GM18858 (cell line): ENCODE measurements around the gene UGT1A6.

Experiments used
- ATAC-seq: cut with Tn5 transposase; IDR thresholded peaks from one replicate; pipeline ENCODE4 v1.9.1; 2021; ENCODE audit not compliant: unreplicated experiment

UGT1A6 gene

DNA sequence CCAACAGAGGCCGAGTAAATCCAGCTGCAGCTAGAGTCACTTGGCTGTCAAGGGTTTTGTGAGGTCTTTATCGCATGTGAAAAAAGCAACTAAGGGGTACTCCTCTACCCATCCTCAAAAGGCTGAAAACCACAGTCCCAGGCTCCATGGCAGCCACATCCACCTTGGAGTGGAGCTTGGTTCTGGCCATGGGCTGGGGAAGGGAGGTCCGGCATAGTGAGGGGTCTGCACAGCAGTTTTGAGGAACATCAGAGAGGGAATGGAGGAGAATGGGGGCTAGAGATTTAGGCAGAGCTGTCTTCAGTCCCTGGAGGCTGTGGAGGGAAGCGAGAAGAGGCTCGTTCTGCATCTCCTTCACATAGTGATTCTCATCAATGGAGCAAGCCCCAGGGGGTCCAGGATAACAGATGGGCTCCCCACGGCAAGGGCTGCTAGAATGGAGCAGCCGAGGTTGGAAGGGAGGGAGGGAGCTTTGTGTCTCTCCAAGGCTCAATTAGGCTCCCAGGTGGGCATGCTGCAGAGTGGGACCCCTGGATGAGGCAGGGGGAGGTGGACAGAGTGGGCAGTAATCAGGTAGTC is 106.5 kb downstream of the UGT1A6 start:
- ATAC-seq, result no peak

DNA sequence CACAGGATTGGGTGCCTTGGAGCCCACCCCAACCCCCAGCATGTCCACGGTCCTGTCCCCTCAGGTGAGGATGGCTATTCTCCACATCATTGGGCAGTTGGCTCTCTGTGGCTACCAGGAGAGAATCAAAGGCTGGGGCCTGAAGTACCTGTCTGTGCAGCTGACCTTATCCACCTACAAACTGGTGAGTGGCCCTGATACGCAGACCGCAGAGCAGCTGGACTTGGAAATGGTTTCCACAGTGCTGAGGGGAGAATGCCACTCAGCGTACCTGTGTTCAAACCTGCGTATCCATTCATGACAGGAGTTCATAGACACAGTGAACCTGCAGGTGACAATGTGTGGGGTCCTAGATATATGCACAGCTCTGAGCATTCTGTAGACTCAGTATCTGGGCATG is 107.0 kb downstream of the UGT1A6 start:
- no peak for ATAC-seq

- ATAC-seq, result no peak
Measured at GRCh38 chr2:233800208-233800607, 107.5 kb downstream of the UGT1A6 start.

DNA sequence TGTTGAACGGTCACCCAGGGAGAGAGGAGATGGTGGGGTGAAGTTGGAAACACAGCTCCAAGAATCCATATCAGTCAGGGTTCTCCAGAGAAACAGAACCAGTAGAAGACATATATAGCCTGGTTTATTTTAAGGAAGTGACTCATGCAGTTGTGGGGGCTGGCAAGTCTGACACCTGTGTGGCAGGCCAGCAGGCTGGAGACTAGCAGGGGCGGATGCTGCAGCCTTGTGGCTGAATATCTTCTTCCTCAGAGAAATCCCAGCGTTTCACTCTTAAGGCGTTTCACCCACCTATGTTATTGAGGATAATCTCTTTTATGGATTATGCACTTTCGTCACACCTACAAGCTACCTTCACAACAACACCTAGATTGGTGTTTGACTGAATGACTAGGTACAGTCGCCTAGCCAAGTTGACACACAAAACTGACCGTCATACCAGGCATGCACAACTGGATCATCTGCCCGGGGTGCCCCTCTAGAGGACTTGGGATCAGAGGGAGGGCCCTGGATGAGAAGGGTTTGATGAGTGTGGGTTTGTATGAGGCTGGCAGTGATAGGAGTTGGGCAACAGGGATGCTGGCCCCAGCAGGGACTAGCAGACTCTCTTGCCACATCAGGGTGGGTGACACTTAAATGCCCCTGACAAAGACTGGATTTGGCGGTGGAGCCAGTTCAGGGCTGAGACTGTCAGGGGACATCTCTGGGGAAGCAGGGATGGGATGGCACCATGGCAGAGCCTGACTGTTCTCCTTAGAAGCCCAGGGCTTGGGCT is 108.9 kb downstream of the UGT1A6 start:
- no peak for ATAC-seq

GRCh38 chr2:233802132-233802815 is 109.6 kb downstream of the UGT1A6 start:
- no peak for ATAC-seq

GRCh38 chr2:233803292-233803911 is 110.7 kb downstream of the UGT1A6 start:
- ATAC-seq, result no peak

GRCh38 chr2:233803994-233804393 is 111.3 kb downstream of the UGT1A6 start:
- no peak for ATAC-seq

GRCh38 chr2:233807215-233807865 is 114.7 kb downstream of the UGT1A6 start:
- no peak for ATAC-seq

DNA sequence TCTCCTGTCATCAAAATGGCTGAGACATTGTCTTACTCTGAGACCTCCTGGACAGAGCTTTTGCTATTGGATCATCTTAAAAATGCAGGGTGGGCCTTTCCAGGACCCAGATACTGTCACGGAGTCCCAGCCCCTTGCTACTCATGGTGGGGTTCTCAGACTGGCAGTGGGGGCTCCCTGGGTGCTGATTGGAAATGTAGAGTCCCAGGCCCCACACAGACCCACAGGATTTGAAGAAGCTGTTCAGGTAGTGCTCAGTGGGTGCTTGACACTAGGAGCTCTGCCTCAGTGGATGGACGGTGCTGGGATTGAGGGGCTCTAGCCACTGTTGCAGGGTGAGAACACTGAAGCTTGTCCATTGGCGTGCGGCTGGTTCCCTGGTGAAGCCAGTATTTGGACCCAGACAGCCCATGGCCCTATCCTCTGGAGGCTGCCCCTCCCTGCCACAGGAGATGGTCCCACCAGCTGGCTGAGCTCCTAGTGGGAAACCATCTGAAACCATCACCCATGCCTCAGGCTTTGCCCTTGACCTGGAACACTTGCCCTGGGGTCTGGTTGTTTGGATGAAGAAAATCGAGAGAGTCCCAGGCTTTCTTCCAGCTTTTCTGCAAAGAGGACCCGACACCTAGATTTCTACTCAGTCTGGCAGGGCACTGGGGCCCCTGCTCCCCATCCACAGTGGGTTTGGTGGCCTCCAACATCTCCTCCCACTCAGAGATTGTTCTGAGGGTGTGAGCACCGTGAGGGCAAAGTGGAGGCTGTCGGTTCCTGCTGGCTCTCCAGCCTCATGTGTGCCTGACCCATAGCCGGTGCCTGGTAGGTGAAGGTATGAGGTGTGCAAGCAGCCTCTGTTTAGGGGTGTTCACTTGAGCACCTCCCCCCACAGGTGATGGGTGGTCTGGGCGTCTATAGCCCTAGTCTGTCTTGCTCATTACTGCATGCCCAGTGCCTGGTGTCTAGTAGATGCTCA is 115.6 kb downstream of the UGT1A6 start:
- ATAC-seq, result no peak

DNA sequence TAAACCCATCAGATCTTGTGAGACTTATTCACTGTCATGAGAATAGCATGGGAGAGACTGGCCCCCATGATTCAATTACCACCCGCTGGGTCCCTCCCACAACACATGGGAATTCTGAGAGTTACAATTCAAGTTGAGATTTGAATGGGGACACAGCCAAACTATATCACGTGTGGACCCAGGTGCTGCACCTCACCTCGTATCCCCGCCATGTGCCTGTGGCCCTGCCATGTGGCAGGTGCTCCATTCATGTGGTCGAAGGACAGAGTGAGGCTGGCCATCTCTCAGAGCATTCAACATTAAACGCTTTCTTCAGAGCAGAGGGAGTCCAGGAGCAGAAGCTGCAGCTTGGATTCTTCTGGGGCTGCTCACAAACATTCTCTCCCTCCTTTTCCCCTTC is 117.7 kb downstream of the UGT1A6 start:
- no peak for ATAC-seq

DNA sequence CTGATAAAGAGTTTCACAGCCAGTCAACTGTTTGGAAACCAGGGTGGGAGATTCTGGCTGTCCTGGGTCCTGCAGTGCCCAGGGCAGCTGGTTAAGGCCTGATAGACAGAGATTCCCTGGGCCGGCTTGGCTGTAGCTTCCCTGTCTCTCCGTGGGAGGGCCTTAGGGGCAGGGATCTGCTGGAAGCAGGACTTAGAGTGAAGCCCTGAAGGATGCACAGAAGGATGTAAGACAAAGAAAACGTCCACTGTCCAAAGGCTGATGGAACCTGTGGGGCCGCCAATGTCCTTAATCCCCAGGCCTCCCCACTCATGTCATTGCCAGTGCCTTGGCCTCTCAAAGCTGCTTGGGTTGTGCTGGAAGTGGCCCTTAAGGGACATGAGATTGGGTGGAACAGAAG is 118.4 kb downstream of the UGT1A6 start:
- ATAC-seq, result no peak

DNA sequence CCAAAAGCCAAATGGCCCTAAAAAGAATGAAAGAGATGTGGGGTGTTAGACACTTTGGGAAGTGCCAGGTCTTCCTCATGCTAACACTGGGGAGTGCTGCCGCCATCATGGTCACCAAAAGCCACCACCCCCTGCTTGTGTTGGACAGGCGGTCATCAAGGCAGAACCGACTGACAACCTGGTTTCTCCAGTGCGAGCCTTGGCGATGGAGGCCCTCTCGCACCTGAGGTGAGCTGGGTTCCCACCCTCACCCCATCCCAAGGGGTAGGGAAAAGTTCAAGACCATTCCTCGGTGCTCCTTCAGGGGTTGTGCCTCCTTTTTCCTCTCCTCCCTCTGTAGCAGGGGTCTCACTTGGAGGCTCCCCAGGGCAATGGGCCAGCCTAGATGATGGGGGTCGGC is 119.0 kb downstream of the UGT1A6 start:
- ATAC-seq, result no peak

GRCh38 chr2:233813236-233814055 is 120.8 kb downstream of the UGT1A6 start:
- no peak for ATAC-seq

DNA sequence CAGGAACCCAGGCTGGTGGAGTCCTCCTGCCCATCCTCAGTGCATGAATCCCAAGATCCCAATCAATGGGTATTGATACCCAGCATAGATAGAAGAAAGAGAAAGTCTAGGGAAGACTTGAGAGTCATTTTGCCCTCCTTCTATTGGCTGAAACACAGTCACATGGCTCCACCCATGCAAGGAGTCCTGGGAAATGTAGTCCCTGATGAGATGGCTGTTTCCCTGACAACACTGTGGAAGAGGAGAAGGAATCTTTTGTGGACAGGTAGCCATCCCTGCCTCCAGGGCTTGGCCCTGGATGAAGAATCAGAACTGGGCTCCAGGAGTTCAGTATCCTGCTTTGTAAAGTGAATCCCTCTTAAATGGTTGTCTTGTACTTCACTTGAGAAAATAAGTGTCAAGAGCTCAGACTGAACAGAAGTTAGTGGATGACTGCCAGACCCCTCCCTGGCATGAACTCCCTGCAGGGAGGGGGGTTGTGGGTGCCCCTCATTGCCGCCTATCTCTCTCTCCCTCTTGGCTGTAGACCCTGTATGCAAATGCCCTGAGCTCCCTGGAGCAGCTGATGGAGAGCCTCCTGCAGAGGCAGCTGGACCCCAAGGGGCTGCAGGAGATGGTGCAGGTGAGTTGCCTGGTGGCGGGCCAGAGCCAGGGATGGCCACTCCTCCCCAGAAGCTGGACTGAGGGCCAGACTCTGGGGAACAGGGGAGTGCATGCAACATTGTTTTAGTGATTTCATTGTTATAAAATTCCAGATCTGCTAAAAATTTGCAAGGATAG is 121.6 kb downstream of the UGT1A6 start:
- ATAC-seq, result no peak

DNA sequence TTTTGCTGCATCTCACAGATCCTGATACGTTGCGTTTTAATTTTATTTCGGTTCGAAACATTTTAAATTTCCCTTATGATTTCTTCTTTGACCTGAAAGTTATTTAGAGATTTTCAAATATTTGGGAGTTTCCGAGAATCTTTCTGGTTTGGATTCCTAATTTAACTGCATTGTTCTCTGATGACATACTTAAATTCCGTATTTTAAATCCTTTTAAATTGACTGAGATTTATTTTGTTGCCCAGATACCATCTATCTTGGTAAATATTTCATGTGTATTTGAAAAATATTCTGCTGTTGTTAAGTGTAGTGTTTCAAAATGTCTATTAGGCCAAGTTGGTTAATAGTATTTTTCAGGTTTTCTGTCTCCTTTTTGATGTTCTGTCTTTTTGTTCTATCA is 123.2 kb downstream of the UGT1A6 start:
- no peak for ATAC-seq

- no peak for ATAC-seq
Measured at GRCh38 chr2:233816334-233816733, 123.6 kb downstream of the UGT1A6 start.

DNA sequence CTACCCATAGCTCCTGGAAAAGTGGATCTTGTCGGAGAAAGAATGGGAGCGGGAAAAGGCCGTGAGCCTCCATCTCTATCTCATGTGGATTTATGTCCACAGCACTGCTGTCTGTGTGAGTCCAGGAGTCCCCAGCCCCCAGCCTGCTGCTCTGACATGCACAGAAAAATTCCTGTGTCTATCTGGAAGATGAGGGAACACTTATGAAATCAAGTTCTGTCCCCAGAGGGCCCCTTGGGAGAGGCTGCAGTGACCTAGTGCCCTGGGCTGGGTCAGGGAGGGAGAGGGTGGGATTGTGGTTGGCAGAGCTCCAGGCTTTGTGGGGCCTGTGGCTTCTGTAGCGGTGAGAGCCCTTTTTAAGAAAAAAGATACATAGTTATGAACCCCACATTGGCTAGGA is 124.1 kb downstream of the UGT1A6 start:
- no peak for ATAC-seq

DNA sequence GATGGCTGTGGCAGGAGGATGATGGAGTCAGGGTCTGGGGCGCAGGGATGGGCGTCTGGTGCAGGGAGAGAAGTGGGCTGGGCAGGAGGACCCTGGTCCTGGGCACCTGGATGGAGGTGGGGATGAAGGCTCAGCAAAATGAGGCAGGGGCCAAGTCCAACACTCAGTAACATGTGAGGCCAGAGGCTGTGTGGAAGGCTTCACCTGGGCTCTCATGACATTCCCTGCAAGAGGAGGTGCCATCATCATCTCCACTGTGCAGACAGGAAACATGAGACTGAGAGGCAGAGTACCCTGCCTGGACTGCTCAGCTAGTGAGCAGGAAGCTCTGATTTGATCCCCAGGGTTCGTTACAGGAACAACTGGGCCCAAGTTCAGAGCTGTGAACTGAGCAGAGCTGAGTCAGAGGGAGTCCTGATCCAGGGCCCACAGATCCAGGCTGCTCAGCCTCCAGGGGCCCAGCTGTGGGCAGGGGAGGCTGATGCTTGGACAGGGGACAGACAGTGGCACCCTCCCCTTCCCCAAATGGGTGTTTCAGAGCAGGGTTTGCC is 124.7 kb downstream of the UGT1A6 start:
- ATAC-seq, result no peak
